Measurements from ENCODE around the gene TMEM184A. TPM values are rescaled to one million over a fixed set of nuclear protein-coding genes. Genes with fewer than 3 reads are reported as not detected.

TMEM184A gene
- total and polyA plus RNA-seq, 2 experiments from 2014 or later, result not detected

DNA sequence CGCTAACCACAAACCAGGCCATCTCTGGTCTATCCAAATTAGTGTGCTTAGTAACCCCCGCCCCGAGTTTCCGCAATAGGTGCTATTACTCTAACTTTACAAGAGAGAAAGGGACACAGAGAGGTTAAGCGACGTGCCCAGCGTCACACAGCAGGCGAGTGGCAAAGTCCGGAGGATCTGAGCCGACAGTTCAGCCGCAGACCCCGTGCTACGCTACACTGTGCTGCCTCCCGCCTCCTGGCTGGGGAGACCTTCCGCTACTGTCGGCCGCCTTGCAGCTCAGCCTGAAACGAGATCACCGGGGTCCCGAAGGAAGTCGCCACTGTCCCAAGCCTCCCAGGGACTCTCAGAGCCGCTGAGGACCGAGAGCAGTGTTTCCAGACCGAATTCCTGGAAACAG, 52.6 kb downstream of the TMEM184A start:
- peaks cover 39% of the 10 kb centered on the region for H3K79me2 ChIP-seq (ENCODE audit: insufficient read depth)
- no peak overlapping the region for H2AFZ ChIP-seq
- H3K9ac ChIP-seq, result peak overlapping the region; percentile 84
- in situ Hi-C loops (cut with MboI), result no loop called here
- no peaks in the 10 kb centered on the region for H3K9me2 ChIP-seq (ENCODE audit: insufficient read depth)
- peak overlapping the region; percentile 90 for H3K4me2 ChIP-seq (ENCODE audit: unreplicated experiment)
- no peaks in the 10 kb centered on the region for H4K20me1 ChIP-seq (ENCODE audit: insufficient read depth)
- 13 to 14% methylated on average over 22 of the region's 24 CpGs for WGBS, 2 experiments (ENCODE audit: low coverage in 1 of 2, low lambda C conversion rate in 2 of 2, missing lambda C conversion rate in 2 of 2)
- no peak overlapping the region; the same call in 1 of the 2 replicates for H3K27ac ChIP-seq
- no peaks in the 10 kb centered on the region for H3K36me3 ChIP-seq (ENCODE audit: low read depth)
- peak overlapping the region; percentile 88 for H3K4me3 ChIP-seq
- DNase-seq, result peak; percentile 28
- TF ChIP-seq EZH2phosphoT487 (IDR thresholded peaks at IDR 0.05; ENCODE audit: insufficient read depth, low read depth), result no peak
- TF ChIP-seq EZH2 (IDR thresholded peaks at IDR 0.05; ENCODE audit: insufficient read depth, poor library complexity, severe bottlenecking), result no peak
- H3K4me1 ChIP-seq (ENCODE audit: insufficient read depth), result no peaks in the 10 kb centered on the region; the same call in 1 of the 2 replicates
- H3F3A ChIP-seq (ENCODE audit: insufficient read depth), result peaks cover 4% of the 10 kb centered on the region; the same call in 1 of the 2 replicates
- no peaks in the 10 kb centered on the region for H3K27me3 ChIP-seq (replicated peaks; ENCODE audit: insufficient read depth)
- no peaks in the 10 kb centered on the region for H3K9me3 ChIP-seq (ENCODE audit: low read depth)

GRCh38 chr7:1502845-1503244, 53.2 kb downstream of the TMEM184A start:
- Histone ChIP-seq H3K79me2 (ENCODE audit: insufficient read depth) (peaks cover 39% of the 10 kb centered on the region), H3K27ac (no peak overlapping the region), H3K9me2 (ENCODE audit: insufficient read depth) (no peaks in the 10 kb centered on the region), H3K4me2 (ENCODE audit: unreplicated experiment) (peak overlapping the region; percentile 90), H3F3A (ENCODE audit: insufficient read depth) (peaks cover 4% of the 10 kb centered on the region; the same call in 1 of the 2 replicates), H3K4me3 (peak overlapping the region; percentile 88), H4K20me1 (ENCODE audit: insufficient read depth) (no peaks in the 10 kb centered on the region), H3K36me3 (ENCODE audit: low read depth) (no peaks in the 10 kb centered on the region), H3K9me3 (ENCODE audit: low read depth) (no peaks in the 10 kb centered on the region), H3K9ac (peak overlapping the region; percentile 84), H3K4me1 (ENCODE audit: insufficient read depth) (no peaks in the 10 kb centered on the region; the same call in 1 of the 2 replicates), H2AFZ (no peak overlapping the region), H3K27me3 (replicated peaks; ENCODE audit: insufficient read depth) (no peaks in the 10 kb centered on the region)
- TF ChIP-seq EZH2 (IDR thresholded peaks at IDR 0.05; ENCODE audit: insufficient read depth, poor library complexity, severe bottlenecking) (no peak), EZH2phosphoT487 (IDR thresholded peaks at IDR 0.05; ENCODE audit: insufficient read depth, low read depth) (no peak)
- WGBS, 2 experiments (ENCODE audit: low coverage in 1 of 2, low lambda C conversion rate in 2 of 2, missing lambda C conversion rate in 2 of 2), result 84% methylated on average over 17 to 20 of the region's 20 CpGs
- no peak for DNase-seq
- in situ Hi-C loops (cut with MboI), result no loop called here

- Histone ChIP-seq H3K27ac (no peak overlapping the region), H3K9me2 (ENCODE audit: insufficient read depth) (no peaks in the 10 kb centered on the region), H3K27me3 (replicated peaks; ENCODE audit: insufficient read depth) (no peaks in the 10 kb centered on the region), H3K9ac (no peak overlapping the region), H4K20me1 (ENCODE audit: insufficient read depth) (no peaks in the 10 kb centered on the region), H3F3A (ENCODE audit: insufficient read depth) (no peaks in the 10 kb centered on the region), H3K79me2 (ENCODE audit: insufficient read depth) (peaks cover 39% of the 10 kb centered on the region), H3K4me2 (ENCODE audit: unreplicated experiment) (no peak overlapping the region), H3K4me3 (no peak overlapping the region), H3K36me3 (ENCODE audit: low read depth) (no peaks in the 10 kb centered on the region), H3K9me3 (ENCODE audit: low read depth) (no peaks in the 10 kb centered on the region), H2AFZ (no peak overlapping the region), H3K4me1 (ENCODE audit: insufficient read depth) (no peaks in the 10 kb centered on the region; the same call in 1 of the 2 replicates)
- 87 to 91% methylated on average over 20 to 21 of the region's 21 CpGs for WGBS, 2 experiments (ENCODE audit: low coverage in 1 of 2, low lambda C conversion rate in 2 of 2, missing lambda C conversion rate in 2 of 2)
- in situ Hi-C loops (cut with MboI), result no loop called here
- no peak for DNase-seq
- TF ChIP-seq EZH2 (IDR thresholded peaks at IDR 0.05; ENCODE audit: insufficient read depth, poor library complexity, severe bottlenecking) (no peak), EZH2phosphoT487 (IDR thresholded peaks at IDR 0.05; ENCODE audit: insufficient read depth, low read depth) (no peak)
Measured at GRCh38 chr7:1501487-1502270, 54.3 kb downstream of the TMEM184A start.

- no peaks in the 10 kb centered on the region for H4K20me1 ChIP-seq (ENCODE audit: insufficient read depth)
- no peaks in the 10 kb centered on the region for H3K36me3 ChIP-seq (ENCODE audit: low read depth)
- no peaks in the 10 kb centered on the region; the same call in 1 of the 2 replicates for H3K4me1 ChIP-seq (ENCODE audit: insufficient read depth)
- H3K9me2 ChIP-seq (ENCODE audit: insufficient read depth), result no peaks in the 10 kb centered on the region
- no peak overlapping the region for H2AFZ ChIP-seq
- H3K4me3 ChIP-seq, result no peak overlapping the region
- TF ChIP-seq EZH2 (IDR thresholded peaks at IDR 0.05; ENCODE audit: insufficient read depth, poor library complexity, severe bottlenecking), result no peak
- H3K79me2 ChIP-seq (ENCODE audit: insufficient read depth), result peaks cover 39% of the 10 kb centered on the region
- H3K9me3 ChIP-seq (ENCODE audit: low read depth), result no peaks in the 10 kb centered on the region
- H3K9ac ChIP-seq, result no peak overlapping the region
- H3K4me2 ChIP-seq (ENCODE audit: unreplicated experiment), result no peak overlapping the region
- DNase-seq, result no peak
- no peak overlapping the region for H3K27ac ChIP-seq
- no peaks in the 10 kb centered on the region for H3F3A ChIP-seq (ENCODE audit: insufficient read depth)
- WGBS, 2 experiments (ENCODE audit: low coverage in 1 of 2, low lambda C conversion rate in 2 of 2, missing lambda C conversion rate in 2 of 2), result 95% methylated on average over 26 to 34 of the region's 34 CpGs
- in situ Hi-C loops (cut with MboI), result no loop called here
- no peaks in the 10 kb centered on the region for H3K27me3 ChIP-seq (replicated peaks; ENCODE audit: insufficient read depth)
Measured at GRCh38 chr7:1500064-1500807, 55.8 kb downstream of the TMEM184A start.

Data from GM23248 (cell line).